ENCODE data around the gene GAS7.

- TF ChIP-seq CTCF (IDR thresholded peaks at IDR 0.05; ENCODE audit: insufficient read depth, low read length) (no peak), POLR2AphosphoS5 (IDR thresholded peaks at IDR 0.05; ENCODE audit: low read depth) (no peak), REST (IDR thresholded peaks at IDR 0.05; ENCODE audit: insufficient replicate concordance, low read depth) (no peak), SPI1 (IDR thresholded peaks at IDR 0.05; ENCODE audit: borderline replicate concordance, low read depth) (no peak)
Observed at GRCh38 chr17:9913476-9913875, 284.9 kb downstream of the GAS7 start.
